Calu3 (cell line): ENCODE measurements around the gene SLC25A24. TPM values are rescaled to one million over a fixed set of nuclear protein-coding genes. Genes with fewer than 3 reads are reported as not detected.

Source experiments
- BruUV-seq: library from RNA; stranded (reverse); fragments of 400-500 nt; replicated peaks from 2 replicates; lab custom pipeline; 2021; lab: Mats Ljungman, UMichigan
- CTCF ChIA-PET: fragments of 300-600 bp; sonication (Branson Sonifier 250); formaldehyde crosslinking; loops from one replicate; lab custom pipeline; 2022; ENCODE audit warnings: antibody characterized with exemption; lab: Charles Lee
- DNase-seq: peaks from one replicate; pipeline ENCODE4 v3.0.0; 2022
- H3K27ac Mint-ChIP-seq: one replicate; pipeline ENCODE4 v1.8.0; 2022; ENCODE audit warnings: mixed read lengths; ENCODE audit not compliant: unreplicated experiment
- H3K27me3 Mint-ChIP-seq: one replicate; pipeline ENCODE4 v1.8.0; 2022; ENCODE audit warnings: mixed read lengths; ENCODE audit not compliant: unreplicated experiment
- H3K36me3 Mint-ChIP-seq: one replicate; pipeline ENCODE4 v1.8.0; 2022; ENCODE audit warnings: mild to moderate bottlenecking, moderate library complexity, mixed read lengths; ENCODE audit not compliant: insufficient read depth, unreplicated experiment
- H3K4me1 Mint-ChIP-seq: one replicate; pipeline ENCODE4 v1.8.0; 2022; ENCODE audit warnings: mild to moderate bottlenecking, low read depth, mixed read lengths; ENCODE audit not compliant: unreplicated experiment
- H3K4me3 Mint-ChIP-seq: one replicate; pipeline ENCODE4 v1.8.0; 2022; ENCODE audit warnings: mild to moderate bottlenecking, low read depth, moderate library complexity, mixed read lengths; ENCODE audit not compliant: unreplicated experiment
- H3K9me3 Mint-ChIP-seq: one replicate; pipeline ENCODE4 v1.8.0; 2022; ENCODE audit warnings: low read depth, mixed read lengths; ENCODE audit not compliant: unreplicated experiment
- CTCF ChIP-seq: fragments of 200-600 bp; IDR thresholded peaks from one replicate; pipeline ENCODE4 v1.8.0; 2022; ENCODE audit warnings: antibody characterized with exemption; ENCODE audit not compliant: unreplicated experiment
- intact Hi-C: fragments of 100-400 bp; cut with micrococcal nuclease; formaldehyde crosslinking; loops from one replicate; pipeline ENCODE4 v1.10.0; 2022; ENCODE audit not compliant: unreplicated experiment
- total RNA-seq: library from RNA; stranded (reverse); gene quantifications from 2 replicates; pipeline ENCODE4 v1.2.3, GENCODE V29; 2022

SLC25A24 gene
- total RNA-seq, 1 experiment from 2014 or later = 40.7 TPM

DNA sequence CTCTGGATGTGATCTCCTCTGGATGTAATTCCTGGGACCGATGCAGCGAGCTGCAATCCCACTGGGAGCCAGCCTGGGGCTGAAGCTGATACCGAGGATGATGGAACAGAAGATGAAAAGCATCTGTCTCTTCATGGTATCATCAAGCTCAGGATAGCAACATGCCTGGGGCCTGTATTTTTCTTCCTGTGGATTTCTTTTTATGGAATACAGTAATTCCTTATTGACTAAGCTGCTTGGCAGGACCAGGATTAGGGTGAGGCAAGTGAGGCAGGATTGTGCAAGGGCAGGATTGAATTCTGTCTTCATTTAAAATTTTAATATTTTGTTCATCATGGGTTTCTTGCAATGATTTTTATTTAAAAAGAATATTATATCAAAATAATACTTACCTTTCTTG, 86.6 kb downstream of the SLC25A24 start:
- no TSS peak for BruUV-seq
- TF ChIP-seq CTCF = no peak
- H3K27ac Mint-ChIP-seq = no peak overlapping the region
- no peak for DNase-seq
- H3K36me3 Mint-ChIP-seq = no peaks in the 10 kb centered on the region
- CTCF ChIA-PET = no interaction called here
- intact Hi-C loops = no loop called here
- no peaks in the 10 kb centered on the region for H3K9me3 Mint-ChIP-seq
- peaks cover 14% of the 10 kb centered on the region for H3K27me3 Mint-ChIP-seq
- no peak overlapping the region for H3K4me3 Mint-ChIP-seq
- H3K4me1 Mint-ChIP-seq = no peaks in the 10 kb centered on the region

DNA sequence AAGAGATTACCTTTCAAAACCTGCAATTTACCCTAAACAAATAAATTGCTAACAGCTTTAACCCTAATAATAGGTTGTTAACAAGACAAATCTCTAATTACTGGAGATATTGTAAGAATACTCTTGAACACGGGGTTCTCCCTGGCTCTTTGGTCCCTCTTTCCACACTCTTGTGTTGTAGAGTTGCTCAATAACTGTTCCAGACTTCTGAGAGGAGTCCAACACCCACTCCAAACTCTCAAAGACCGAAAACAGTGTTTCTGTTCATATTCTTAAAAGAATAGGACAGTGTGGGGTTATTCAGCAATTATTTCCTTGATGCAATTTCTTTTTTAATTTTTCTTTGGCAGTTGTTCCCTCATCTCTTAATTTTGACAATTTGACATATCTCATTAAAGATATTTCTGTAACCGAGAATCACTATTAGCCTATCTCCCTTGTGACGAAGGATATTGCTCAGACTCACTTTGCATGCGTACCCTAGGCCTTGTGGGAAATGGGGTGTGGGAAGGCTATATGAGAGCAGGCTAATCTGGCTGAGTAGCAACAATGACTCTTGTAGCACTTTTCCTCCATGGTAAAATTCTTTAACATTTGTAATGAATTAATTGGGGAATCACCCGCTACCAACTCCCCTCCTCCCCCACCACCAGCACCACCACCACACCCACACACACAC, 90.7 kb downstream of the SLC25A24 start:
- H3K9me3 Mint-ChIP-seq = no peaks in the 10 kb centered on the region
- H3K27me3 Mint-ChIP-seq = no peaks in the 10 kb centered on the region
- no peak for DNase-seq
- no peak overlapping the region for H3K27ac Mint-ChIP-seq
- CTCF ChIA-PET = no interaction called here
- H3K36me3 Mint-ChIP-seq = no peaks in the 10 kb centered on the region
- no peak overlapping the region for H3K4me3 Mint-ChIP-seq
- no peaks in the 10 kb centered on the region for H3K4me1 Mint-ChIP-seq
- intact Hi-C loops = no loop called here
- BruUV-seq = no TSS peak
- no peak for TF ChIP-seq CTCF

GRCh38 chr1:108108119-108108518, 92.0 kb downstream of the SLC25A24 start:
- H3K4me3 Mint-ChIP-seq = no peak overlapping the region
- no peak for TF ChIP-seq CTCF
- no peak for DNase-seq
- no TSS peak for BruUV-seq
- peaks cover 11% of the 10 kb centered on the region for H3K27me3 Mint-ChIP-seq
- H3K9me3 Mint-ChIP-seq = no peaks in the 10 kb centered on the region
- no peaks in the 10 kb centered on the region for H3K36me3 Mint-ChIP-seq
- CTCF ChIA-PET = no interaction called here
- H3K27ac Mint-ChIP-seq = no peak overlapping the region
- no peaks in the 10 kb centered on the region for H3K4me1 Mint-ChIP-seq
- intact Hi-C loops = no loop called here

GRCh38 chr1:108107658-108108057, 92.5 kb downstream of the SLC25A24 start:
- Mint-ChIP-seq H3K36me3 (no peaks in the 10 kb centered on the region), H3K27ac (no peak overlapping the region), H3K9me3 (no peaks in the 10 kb centered on the region), H3K4me1 (no peaks in the 10 kb centered on the region), H3K4me3 (no peak overlapping the region), H3K27me3 (peaks cover 14% of the 10 kb centered on the region)
- no TSS peak for BruUV-seq
- no peak for TF ChIP-seq CTCF
- intact Hi-C loops = no loop called here
- CTCF ChIA-PET = no interaction called here
- no peak for DNase-seq
